GM23248 (cell line): ENCODE data around the gene TENM3.

Experiments used
- EZH2 ChIP-seq: fragments of 200-600 bp; sonication (generic); IDR thresholded peaks from 2 replicates; pipeline ENCODE4 v1.6.1; 2018; ENCODE audit warnings: antibody characterized with exemption, mild to moderate bottlenecking; ENCODE audit not compliant: insufficient read depth, poor library complexity, severe bottlenecking
- EZH2phosphoT487 ChIP-seq: fragments of 200-600 bp; sonication (generic); IDR thresholded peaks from 2 replicates; pipeline ENCODE4 v1.6.1; 2018; ENCODE audit warnings: antibody characterized with exemption, moderate library complexity, mild to moderate bottlenecking, low read depth; ENCODE audit not compliant: insufficient read depth

GRCh38 chr4:182766857-182767250, 523.7 kb downstream of the TENM3 start:
- TF ChIP-seq EZH2 = no peak
- TF ChIP-seq EZH2phosphoT487 = no peak
